Breast epithelium (tissue), 4 donors: ENCODE data around the gene C19orf12. TPM values are rescaled to one million over a fixed set of nuclear protein-coding genes. Genes with fewer than 3 reads are reported as not detected.

Source experiments
- DNase-seq, 2 donors: peaks; one replicate each; pipeline ENCODE4 v3.0.0-alpha.2; 2019; ENCODE audit warnings: low spot score in 2 of 2
- H3K27ac ChIP-seq, 2 donors: fragments of 200-600 bp; sonication (generic) in 1 of 2; one replicate each; pipeline ENCODE4 v1.5.1; 2016 to 2019; ENCODE audit warnings: mild to moderate bottlenecking in 1 of 2
- H3K27me3 ChIP-seq, 2 donors: fragments of 200-600 bp; sonication (generic) in 1 of 2; one replicate each; pipeline versions ENCODE4 v1.5.1 to v1.6.0; 2017 to 2019; ENCODE audit warnings: control low read depth in 1 of 2, mild to moderate bottlenecking in 1 of 2
- H3K36me3 ChIP-seq: fragments of 200-600 bp; one replicate; pipeline ENCODE4 v1.5.1; 2019
- H3K4me1 ChIP-seq, 2 donors: fragments of 200-600 bp; sonication (generic); one replicate each; pipeline ENCODE4 v1.5.1; 2016 to 2019; ENCODE audit warnings: control low read depth in 1 of 2
- H3K4me3 ChIP-seq, 3 donors: fragments of 200-600 bp; sonication (generic); 1 replicate in 2 of 3; 2 replicates in 1 of 3; pipeline ENCODE4 v1.5.1; 2016 to 2019; ENCODE audit warnings: mild to moderate bottlenecking in 3 of 3, moderate library complexity in 2 of 3
- H3K9me3 ChIP-seq, 2 donors: fragments of 200-600 bp; sonication (generic) in 1 of 2; one replicate each; pipeline ENCODE4 v1.5.1; 2016 to 2019; ENCODE audit warnings: control low read depth in 1 of 2
- POLR2A ChIP-seq: fragments of 450-650 bp; IDR thresholded peaks from one replicate; pipeline ENCODE4 v1.6.1; 2016; ENCODE audit warnings: antibody characterized with exemption, mild to moderate bottlenecking, moderate library complexity
- POLR2AphosphoS5 ChIP-seq, 3 donors: sonication (generic); formaldehyde crosslinking; IDR thresholded peaks; one replicate each; pipeline ENCODE4 v1.6.1; 2017; ENCODE audit warnings: antibody characterized with exemption in 3 of 3
- intact Hi-C: fragments of 100-400 bp; cut with DNase I; formaldehyde crosslinking; loops from one replicate; pipeline ENCODE4 v1.15.1; 2023; ENCODE audit warnings: low total_unique reads
- total RNA-seq, 3 donors: library from RNA; depleted of rRNA; stranded (reverse); fragments of >200 nt; gene quantifications; one replicate each; pipeline ENCODE4 v1.1.0, GENCODE V29; 2016
- TF ChIP-seq, protein P1 (sequence below), 3 donors: fragments of 450-650 bp; IDR thresholded peaks; one replicate each; pipeline ENCODE4 v1.5.1; 2016 to 2017; ENCODE audit warnings: antibody characterized with exemption in 3 of 3, mild to moderate bottlenecking in 3 of 3, moderate library complexity in 3 of 3

Gene C19orf12
- total RNA-seq, 3 donors from 2014 or later = 42.7 to 230 (median 53.7) TPM

- Histone ChIP-seq H3K4me3 (no peak overlapping the region), H3K27me3 (peaks cover 0 to 30% of the 10 kb centered on the region in 2 donors), H3K4me1 (no peaks in the 10 kb centered on the region), H3K27ac (no peak overlapping the region), H3K9me3 (no peaks in the 10 kb centered on the region), H3K36me3 (no peaks in the 10 kb centered on the region)
- TF ChIP-seq, protein P1, sequence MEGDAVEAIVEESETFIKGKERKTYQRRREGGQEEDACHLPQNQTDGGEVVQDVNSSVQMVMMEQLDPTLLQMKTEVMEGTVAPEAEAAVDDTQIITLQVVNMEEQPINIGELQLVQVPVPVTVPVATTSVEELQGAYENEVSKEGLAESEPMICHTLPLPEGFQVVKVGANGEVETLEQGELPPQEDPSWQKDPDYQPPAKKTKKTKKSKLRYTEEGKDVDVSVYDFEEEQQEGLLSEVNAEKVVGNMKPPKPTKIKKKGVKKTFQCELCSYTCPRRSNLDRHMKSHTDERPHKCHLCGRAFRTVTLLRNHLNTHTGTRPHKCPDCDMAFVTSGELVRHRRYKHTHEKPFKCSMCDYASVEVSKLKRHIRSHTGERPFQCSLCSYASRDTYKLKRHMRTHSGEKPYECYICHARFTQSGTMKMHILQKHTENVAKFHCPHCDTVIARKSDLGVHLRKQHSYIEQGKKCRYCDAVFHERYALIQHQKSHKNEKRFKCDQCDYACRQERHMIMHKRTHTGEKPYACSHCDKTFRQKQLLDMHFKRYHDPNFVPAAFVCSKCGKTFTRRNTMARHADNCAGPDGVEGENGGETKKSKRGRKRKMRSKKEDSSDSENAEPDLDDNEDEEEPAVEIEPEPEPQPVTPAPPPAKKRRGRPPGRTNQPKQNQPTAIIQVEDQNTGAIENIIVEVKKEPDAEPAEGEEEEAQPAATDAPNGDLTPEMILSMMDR (IDR thresholded peaks at IDR 0.05) = no peak
- TF ChIP-seq POLR2A (no peak), POLR2AphosphoS5 (IDR thresholded peaks at IDR 0.05) (no peak)
- intact Hi-C loops = no loop called here
- no peak for DNase-seq
Measured at GRCh38 chr19:29753190-29753933, 38.3 kb upstream of the C19orf12 start.

- Histone ChIP-seq H3K27me3 (peaks cover 0 to 30% of the 10 kb centered on the region in 2 donors), H3K9me3 (no peaks in the 10 kb centered on the region), H3K36me3 (no peaks in the 10 kb centered on the region), H3K4me3 (no peak overlapping the region), H3K4me1 (no peaks in the 10 kb centered on the region), H3K27ac (no peak overlapping the region)
- intact Hi-C loops = no loop called here
- TF ChIP-seq POLR2A (no peak), POLR2AphosphoS5 (IDR thresholded peaks at IDR 0.05) (no peak)
- TF ChIP-seq, protein P1 (IDR thresholded peaks at IDR 0.05) = no peak
- no peak for DNase-seq
Measured at GRCh38 chr19:29752450-29753025, 37.5 kb upstream of the C19orf12 start.

GRCh38 chr19:29751932-29752331 lies 36.9 kb upstream of the C19orf12 start:
- intact Hi-C loops = no loop called here

GRCh38 chr19:29750001-29750400 lies 34.9 kb upstream of the C19orf12 start:
- Histone ChIP-seq H3K27me3 (peaks cover 0 to 29% of the 10 kb centered on the region in 2 donors), H3K4me3 (no peak overlapping the region), H3K36me3 (no peaks in the 10 kb centered on the region), H3K9me3 (no peaks in the 10 kb centered on the region), H3K27ac (no peak overlapping the region), H3K4me1 (no peaks in the 10 kb centered on the region)
- intact Hi-C loops = no loop called here
- no peak for TF ChIP-seq POLR2A
- TF ChIP-seq, protein P1 (IDR thresholded peaks at IDR 0.05) = no peak
- TF ChIP-seq POLR2AphosphoS5 (IDR thresholded peaks at IDR 0.05) = no peak
- DNase-seq = no peak

More at GRCh38 chr19:29751932-29752331, 36.9 kb upstream of the C19orf12 start:
- Histone ChIP-seq H3K4me1 (no peaks in the 10 kb centered on the region), H3K36me3 (no peaks in the 10 kb centered on the region), H3K27me3 (peaks cover 0 to 30% of the 10 kb centered on the region in 2 donors), H3K27ac (no peak overlapping the region), H3K4me3 (no peak overlapping the region), H3K9me3 (no peaks in the 10 kb centered on the region)
- no peak for DNase-seq
- no peak for TF ChIP-seq POLR2A
- TF ChIP-seq, protein P1 (IDR thresholded peaks at IDR 0.05) = no peak
- no peak for TF ChIP-seq POLR2AphosphoS5 (IDR thresholded peaks at IDR 0.05)
